Breast epithelium (tissue), 4 donors: ENCODE measurements around the gene ATAT1. TPM values are rescaled to one million over a fixed set of nuclear protein-coding genes. Genes with fewer than 3 reads are reported as not detected.

Source experiments
- DNase-seq, 2 donors: peaks; one replicate each; pipeline ENCODE4 v3.0.0-alpha.2; 2019; ENCODE audit warnings: low spot score in 2 of 2
- H3K27ac ChIP-seq, 2 donors: fragments of 200-600 bp; sonication (generic) in 1 of 2; one replicate each; pipeline ENCODE4 v1.5.1; 2016 to 2019; ENCODE audit warnings: mild to moderate bottlenecking in 1 of 2
- H3K27me3 ChIP-seq, 2 donors: fragments of 200-600 bp; sonication (generic) in 1 of 2; one replicate each; pipeline versions ENCODE4 v1.5.1 to v1.6.0; 2017 to 2019; ENCODE audit warnings: control low read depth in 1 of 2, mild to moderate bottlenecking in 1 of 2
- H3K36me3 ChIP-seq: fragments of 200-600 bp; one replicate; pipeline ENCODE4 v1.5.1; 2019
- H3K4me1 ChIP-seq, 2 donors: fragments of 200-600 bp; sonication (generic); one replicate each; pipeline ENCODE4 v1.5.1; 2016 to 2019; ENCODE audit warnings: control low read depth in 1 of 2
- H3K4me3 ChIP-seq, 3 donors: fragments of 200-600 bp; sonication (generic); 1 replicate in 2 of 3; 2 replicates in 1 of 3; pipeline ENCODE4 v1.5.1; 2016 to 2019; ENCODE audit warnings: mild to moderate bottlenecking in 3 of 3, moderate library complexity in 2 of 3
- H3K9me3 ChIP-seq, 2 donors: fragments of 200-600 bp; sonication (generic) in 1 of 2; one replicate each; pipeline ENCODE4 v1.5.1; 2016 to 2019; ENCODE audit warnings: control low read depth in 1 of 2
- CTCF ChIP-seq, 3 donors: fragments of 450-650 bp; IDR thresholded peaks; one replicate each; pipeline ENCODE4 v1.5.1; 2016 to 2017; ENCODE audit warnings: antibody characterized with exemption in 3 of 3, mild to moderate bottlenecking in 3 of 3, moderate library complexity in 3 of 3
- POLR2A ChIP-seq: fragments of 450-650 bp; IDR thresholded peaks from one replicate; pipeline ENCODE4 v1.6.1; 2016; ENCODE audit warnings: antibody characterized with exemption, mild to moderate bottlenecking, moderate library complexity
- POLR2AphosphoS5 ChIP-seq, 3 donors: sonication (generic); formaldehyde crosslinking; IDR thresholded peaks; one replicate each; pipeline ENCODE4 v1.6.1; 2017; ENCODE audit warnings: antibody characterized with exemption in 3 of 3
- intact Hi-C: fragments of 100-400 bp; cut with DNase I; formaldehyde crosslinking; loops from one replicate; pipeline ENCODE4 v1.15.1; 2023; ENCODE audit warnings: low total_unique reads
- total RNA-seq, 3 donors: library from RNA; depleted of rRNA; stranded (reverse); fragments of >200 nt; gene quantifications; one replicate each; pipeline ENCODE4 v1.1.0, GENCODE V29; 2016

ATAT1 gene
- total RNA-seq, 3 donors from 2014 or later: 5.3 to 10.5 (median 8.8) TPM

DNA sequence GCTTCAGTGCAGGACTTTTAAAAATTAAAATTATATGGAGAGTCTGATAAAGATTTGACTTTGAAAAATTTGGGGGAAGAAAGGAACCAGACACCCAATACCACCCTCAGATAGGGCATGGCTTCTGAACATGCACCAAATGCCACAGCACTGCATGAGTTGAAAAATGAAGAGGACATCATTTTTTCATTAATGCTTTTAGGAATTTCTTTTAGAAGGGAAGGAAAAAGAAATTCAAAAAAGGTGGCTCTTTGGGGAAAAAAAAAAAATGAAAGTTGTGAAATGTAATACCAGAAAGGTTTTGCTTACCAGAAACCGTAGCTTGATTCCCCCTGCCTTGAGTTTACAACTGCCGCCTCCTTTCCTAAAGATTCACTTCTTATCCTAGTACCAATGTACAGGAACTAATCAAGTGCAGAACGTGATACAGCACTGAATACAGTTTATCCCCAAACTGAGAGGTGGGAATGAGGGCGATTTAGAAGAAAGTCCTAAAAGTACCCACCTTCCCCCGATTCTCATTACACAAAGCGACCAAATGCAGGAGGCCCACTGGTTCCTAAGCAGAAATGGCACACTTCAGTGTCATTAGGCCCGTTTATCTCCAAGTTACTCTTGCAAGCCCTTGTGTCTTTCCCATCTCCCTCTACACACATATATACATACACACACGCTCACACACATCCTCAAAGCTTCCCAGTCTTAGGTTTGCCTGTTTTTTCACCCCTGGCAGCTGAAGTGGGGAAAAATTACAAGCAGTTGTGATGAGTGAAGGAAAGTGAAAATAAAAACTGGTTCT is 12.4 kb upstream of the ATAT1 start:
- Histone ChIP-seq H3K4me1 (peaks cover 0 to 17% of the 10 kb centered on the region in 2 donors), H3K4me3 (peak overlapping the region; percentile 82 to 91 (median 86)), H3K9me3 (no peaks in the 10 kb centered on the region), H3K36me3 (no peaks in the 10 kb centered on the region), H3K27me3 (no peaks in the 10 kb centered on the region), H3K27ac (peak overlapping the region; percentile 90 to 100)
- no peak for DNase-seq
- intact Hi-C loops: no loop called here
- TF ChIP-seq CTCF (IDR thresholded peaks at IDR 0.05) (no peak), POLR2AphosphoS5 (IDR thresholded peaks at IDR 0.05) (no peak), POLR2A (no peak)

DNA sequence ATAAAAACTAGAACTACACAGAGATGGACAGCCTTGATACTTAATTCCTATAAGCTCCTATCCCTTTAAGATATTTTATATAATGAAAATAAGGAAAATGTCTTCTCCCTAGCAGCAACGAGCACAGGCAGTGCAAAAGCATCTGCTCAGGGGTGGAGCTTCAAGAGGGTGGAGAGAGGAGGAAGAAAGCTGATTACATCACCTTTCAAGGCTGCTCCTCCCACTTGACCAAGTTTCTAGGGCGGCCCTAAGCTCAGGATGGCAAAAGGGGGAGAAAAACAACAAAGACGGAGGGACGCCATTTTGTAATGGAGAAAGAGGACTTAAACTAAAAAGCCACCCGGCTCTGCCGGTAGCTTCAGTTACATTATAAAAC is 11.8 kb upstream of the ATAT1 start:
- intact Hi-C loops: no loop called here
- Histone ChIP-seq H3K36me3 (no peaks in the 10 kb centered on the region), H3K27ac (peak overlapping the region; percentile 90 to 100), H3K27me3 (no peaks in the 10 kb centered on the region), H3K9me3 (no peaks in the 10 kb centered on the region), H3K4me3 (peak overlapping the region; percentile 82 to 91 (median 86)), H3K4me1 (peaks cover 0 to 18% of the 10 kb centered on the region in 2 donors)
- DNase-seq: peak; percentile 82 to 95
- TF ChIP-seq POLR2AphosphoS5 (IDR thresholded peaks at IDR 0.05) (peak in 2 of 3 donors; percentile 70 to 89), POLR2A (peak; percentile 37), CTCF (IDR thresholded peaks at IDR 0.05) (no peak)

- intact Hi-C loops: no loop called here
- no peaks in the 10 kb centered on the region for H3K27me3 ChIP-seq
- peak overlapping the region; percentile 95 to 100 for H3K27ac ChIP-seq
- DNase-seq: no peak
- peaks cover 0 to 18% of the 10 kb centered on the region in 2 donors for H3K4me1 ChIP-seq
- H3K9me3 ChIP-seq: no peaks in the 10 kb centered on the region
- TF ChIP-seq POLR2A (no peak), POLR2AphosphoS5 (IDR thresholded peaks at IDR 0.05) (peak; percentile 0 to 66 (median 60)), CTCF (IDR thresholded peaks at IDR 0.05) (no peak)
- no peaks in the 10 kb centered on the region for H3K36me3 ChIP-seq
- peak overlapping the region; percentile 82 to 91 (median 86) for H3K4me3 ChIP-seq
Observed at GRCh38 chr6:30615219-30615957, 11.3 kb upstream of the ATAT1 start.

GRCh38 chr6:30615958-30616810 is 10.5 kb upstream of the ATAT1 start:
- Histone ChIP-seq H3K4me3 (peak overlapping the region; percentile 82 to 91 (median 86)), H3K27ac (peak overlapping the region; percentile 95 to 100), H3K9me3 (no peaks in the 10 kb centered on the region), H3K36me3 (no peaks in the 10 kb centered on the region), H3K4me1 (peaks cover 0 to 18% of the 10 kb centered on the region in 2 donors), H3K27me3 (no peaks in the 10 kb centered on the region)
- peak in 1 of 2 donors; percentile 43 for DNase-seq
- TF ChIP-seq CTCF (IDR thresholded peaks at IDR 0.05): no peak
- peak; percentile 38 for TF ChIP-seq POLR2A
- peak in 2 of 3 donors; percentile 65 to 79 for TF ChIP-seq POLR2AphosphoS5 (IDR thresholded peaks at IDR 0.05)
- intact Hi-C loops: no loop called here
